ENCODE results near the gene OR10G7. TPM values are rescaled to one million over a fixed set of nuclear protein-coding genes. Genes with fewer than 3 reads are reported as not detected.
A peak's percentile ranks its signal among the peaks of the same experiment; 100 is the strongest.

OR10G7 gene
- polyA plus RNA-seq, 3 donors: not detected

- no peaks in the 10 kb centered on the region for H3K4me1 Mint-ChIP-seq
These were observed 44.5 kb upstream of the OR10G7 start for GRCh38 chr11:124085583-124085982.

GRCh38 chr11:124082371-124082770 is 41.2 kb upstream of the OR10G7 start:
- Mint-ChIP-seq H3K4me3 (no peak overlapping the region), H3K27ac (peak overlapping the region in 1 of 7 donors; percentile 20), H3K36me3 (no peaks in the 10 kb centered on the region), H3K4me1 (no peaks in the 10 kb centered on the region), H3K27me3 (ENCODE audit: low read depth in 3 of 3) (peaks cover 0 to 4% (median 2%) of the 10 kb centered on the region in 3 donors), H3K9me3 (peaks cover 0 to 2% (median 0%) of the 10 kb centered on the region in 7 donors)
- DNase-seq: no peak
- no peak overlapping the region for H3K4me2 ChIP-seq (replicated peaks; ENCODE audit: extremely low read depth, low read length, poor library complexity, severe bottlenecking)
- H3K9me3 ChIP-seq (replicated peaks in 1 of 2; ENCODE audit: control insufficient read depth in 1 of 2, insufficient read depth in 1 of 2, low read length in 2 of 2): no peaks in the 10 kb centered on the region
- WGBS (ENCODE audit: insufficient coverage): 91% methylated on average over 4 of the region's 4 CpGs
- H3K9ac ChIP-seq (ENCODE audit: insufficient read depth, low read length, poor library complexity, severe bottlenecking): no peak overlapping the region
- no peaks in the 10 kb centered on the region for H3K4me1 ChIP-seq (ENCODE audit: control insufficient read depth in 1 of 2, insufficient read depth in 2 of 2, low read length in 2 of 2)
- intact Hi-C loops (cut with micrococcal nuclease): no loop called here
- no peak overlapping the region for H3K4me3 ChIP-seq (replicated peaks in 1 of 3; ENCODE audit: low read depth in 2 of 3, low read length in 3 of 3)
- H3K27me3 ChIP-seq (ENCODE audit: control insufficient read depth in 2 of 2, insufficient read depth in 2 of 2, low read length in 2 of 2): no peaks in the 10 kb centered on the region
- no peaks in the 10 kb centered on the region for H3K79me2 ChIP-seq (ENCODE audit: insufficient read depth, low read length)
- H2AFZ ChIP-seq (ENCODE audit: insufficient read depth, low read depth, low read length, poor library complexity, severe bottlenecking): no peak overlapping the region
- TF ChIP-seq CTCF (IDR thresholded peaks at IDR 0.05): no peak
- H4K20me1 ChIP-seq (ENCODE audit: insufficient read depth, low read length): no peaks in the 10 kb centered on the region
- H3K36me3 ChIP-seq (replicated peaks in 1 of 2; ENCODE audit: control insufficient read depth in 1 of 2, insufficient read depth in 2 of 2, low read length in 2 of 2): no peaks in the 10 kb centered on the region
- H3K27ac ChIP-seq (ENCODE audit: low read depth in 1 of 2, low read length in 2 of 2): no peak overlapping the region

More at GRCh38 chr11:124085583-124085982, 44.5 kb upstream of the OR10G7 start:
- H3K27me3 Mint-ChIP-seq (ENCODE audit: low read depth in 3 of 3): peaks cover 0 to 2% (median 0%) of the 10 kb centered on the region in 3 donors
- H3K9ac ChIP-seq (ENCODE audit: insufficient read depth, low read length, poor library complexity, severe bottlenecking): no peak overlapping the region
- no peak overlapping the region for H2AFZ ChIP-seq (ENCODE audit: insufficient read depth, low read depth, low read length, poor library complexity, severe bottlenecking)
- H3K27ac ChIP-seq (ENCODE audit: low read depth in 1 of 2, low read length in 2 of 2): no peak overlapping the region
- H3K9me3 ChIP-seq (replicated peaks in 1 of 2; ENCODE audit: control insufficient read depth in 1 of 2, insufficient read depth in 1 of 2, low read length in 2 of 2): no peaks in the 10 kb centered on the region
- no peak overlapping the region for H3K4me3 ChIP-seq (replicated peaks in 1 of 3; ENCODE audit: low read depth in 2 of 3, low read length in 3 of 3)
- no peaks in the 10 kb centered on the region for H3K4me1 ChIP-seq (ENCODE audit: control insufficient read depth in 1 of 2, insufficient read depth in 2 of 2, low read length in 2 of 2)
- H3K4me3 Mint-ChIP-seq: no peak overlapping the region
- peaks cover 0 to 2% (median 0%) of the 10 kb centered on the region in 7 donors for H3K9me3 Mint-ChIP-seq
- no peaks in the 10 kb centered on the region for H3K36me3 Mint-ChIP-seq
- no peaks in the 10 kb centered on the region for H4K20me1 ChIP-seq (ENCODE audit: insufficient read depth, low read length)
- no peaks in the 10 kb centered on the region for H3K79me2 ChIP-seq (ENCODE audit: insufficient read depth, low read length)
- H3K36me3 ChIP-seq (replicated peaks in 1 of 2; ENCODE audit: control insufficient read depth in 1 of 2, insufficient read depth in 2 of 2, low read length in 2 of 2): no peaks in the 10 kb centered on the region
- TF ChIP-seq CTCF (IDR thresholded peaks at IDR 0.05): no peak
- no peak overlapping the region for H3K4me2 ChIP-seq (replicated peaks; ENCODE audit: extremely low read depth, low read length, poor library complexity, severe bottlenecking)
- 100% methylated on average over 3 of the region's 3 CpGs for WGBS (ENCODE audit: insufficient coverage)
- no peak overlapping the region for H3K27ac Mint-ChIP-seq
- H3K27me3 ChIP-seq (ENCODE audit: control insufficient read depth in 2 of 2, insufficient read depth in 2 of 2, low read length in 2 of 2): no peaks in the 10 kb centered on the region
- intact Hi-C loops (cut with micrococcal nuclease): no loop called here
- DNase-seq: no peak

Data from CD14-positive monocyte (primary cell).